H9 (cell line): Measurements from ENCODE around the gene PCGF3. TPM values are rescaled to one million over a fixed set of nuclear protein-coding genes. Genes with fewer than 3 reads are reported as not detected.

Experiments used
- DNase-seq: peaks from one replicate; pipeline ENCODE4 v3.0.0-alpha.2; 2017
- H2AFZ ChIP-seq: one replicate; pipeline ENCODE4 v1.6.1; 2013; ENCODE audit warnings: mild to moderate bottlenecking, low read length, control low read depth, moderate library complexity
- H2AK5ac ChIP-seq: 2 replicates; pipeline ENCODE4 v1.6.1; 2013; ENCODE audit warnings: low read length, control low read depth, mixed read lengths; ENCODE audit not compliant: insufficient read length
- H2BK120ac ChIP-seq: one replicate; pipeline ENCODE4 v1.6.1; 2013; ENCODE audit warnings: low read depth, mild to moderate bottlenecking, low read length, control low read depth, inconsistent platforms; ENCODE audit not compliant: poor library complexity, severe bottlenecking
- H2BK12ac ChIP-seq: 2 replicates; pipeline ENCODE4 v1.6.1; 2013; ENCODE audit warnings: low read length, control low read depth, mixed read lengths, low read depth; ENCODE audit not compliant: insufficient read length
- H2BK15ac ChIP-seq: 2 replicates; pipeline ENCODE4 v1.6.1; 2013; ENCODE audit warnings: low read depth, low read length, control low read depth
- H2BK20ac ChIP-seq: one replicate; pipeline ENCODE4 v1.6.1; 2013; ENCODE audit warnings: low read depth, mild to moderate bottlenecking, low read length, control low read depth, inconsistent platforms; ENCODE audit not compliant: poor library complexity, severe bottlenecking
- H2BK5ac ChIP-seq: 2 replicates; pipeline ENCODE4 v1.6.1; 2013; ENCODE audit warnings: low read length, control low read depth, mixed read lengths; ENCODE audit not compliant: insufficient read length
- H3K14ac ChIP-seq: 2 replicates; pipeline ENCODE4 v1.6.1; 2013; ENCODE audit warnings: low read length, control low read depth; ENCODE audit not compliant: insufficient read depth
- H3K18ac ChIP-seq: 2 replicates; pipeline ENCODE4 v1.6.1; 2013; ENCODE audit warnings: low read depth, mild to moderate bottlenecking, mixed read lengths, low read length, control low read depth; ENCODE audit not compliant: insufficient read length
- H3K23ac ChIP-seq: 2 replicates; pipeline ENCODE4 v1.6.1; 2013; ENCODE audit warnings: low read length, control low read depth, mixed read lengths, low read depth; ENCODE audit not compliant: insufficient read length
- H3K23me2 ChIP-seq: 2 replicates; pipeline ENCODE4 v1.6.1; 2013; ENCODE audit warnings: low read depth, mild to moderate bottlenecking, mixed read lengths, low read length, control low read depth; ENCODE audit not compliant: insufficient read length, poor library complexity, severe bottlenecking
- H3K27ac ChIP-seq: 2 replicates; pipeline ENCODE4 v1.5.1; 2013; ENCODE audit warnings: low read length, control low read depth, mixed read lengths, low read depth; ENCODE audit not compliant: insufficient read length
- H3K27me3 ChIP-seq: 2 replicates; pipeline ENCODE4 v1.6.1; 2013; ENCODE audit warnings: low read length, control low read depth, inconsistent platforms; ENCODE audit not compliant: insufficient read depth
- H3K4ac ChIP-seq: 2 replicates; pipeline ENCODE4 v1.6.1; 2013; ENCODE audit warnings: low read depth, mild to moderate bottlenecking, control low read depth, inconsistent platforms, low read length, moderate library complexity
- H3K4me1 ChIP-seq: 2 replicates; pipeline ENCODE4 v1.6.1; 2013; ENCODE audit warnings: low read length, control low read depth, inconsistent platforms; ENCODE audit not compliant: insufficient read depth
- H3K4me2 ChIP-seq: 2 replicates; pipeline ENCODE4 v1.6.1; 2013; ENCODE audit warnings: low read length, control low read depth, mixed read lengths; ENCODE audit not compliant: insufficient read length, insufficient read depth
- H3K56ac ChIP-seq: 2 replicates; pipeline ENCODE4 v1.6.1; 2013; ENCODE audit warnings: low read depth, mild to moderate bottlenecking, mixed read lengths, low read length, control low read depth; ENCODE audit not compliant: insufficient read length
- H3K79me1 ChIP-seq: 2 replicates; pipeline ENCODE4 v1.6.1; 2013; ENCODE audit warnings: low read depth, mild to moderate bottlenecking, moderate library complexity, low read length, control low read depth, inconsistent platforms; ENCODE audit not compliant: insufficient read depth, poor library complexity, severe bottlenecking
- H3K79me2 ChIP-seq: 2 replicates; pipeline ENCODE4 v1.6.1; 2013; ENCODE audit warnings: low read length, control low read depth, inconsistent platforms; ENCODE audit not compliant: insufficient read depth
- H3K9ac ChIP-seq: 2 replicates; pipeline ENCODE4 v1.6.1; 2013; ENCODE audit warnings: low read length, control low read depth, mixed read lengths; ENCODE audit not compliant: insufficient read length; ENCODE audit errors: extremely low read depth
- H3K9me3 ChIP-seq: one replicate; pipeline ENCODE4 v1.6.1; 2013; ENCODE audit warnings: low read depth, low read length, inconsistent platforms; ENCODE audit not compliant: control insufficient read depth
- H3T11ph ChIP-seq: one replicate; pipeline ENCODE4 v1.6.1; 2013; ENCODE audit warnings: mild to moderate bottlenecking, low read length, control low read depth, inconsistent platforms
- H4K20me1 ChIP-seq: one replicate; pipeline ENCODE4 v1.6.1; 2013; ENCODE audit not compliant: control insufficient read depth, insufficient read length, insufficient read depth
- H4K5ac ChIP-seq: 2 replicates; pipeline ENCODE4 v1.6.1; 2013; ENCODE audit warnings: low read depth, mild to moderate bottlenecking, mixed read lengths, low read length, control low read depth; ENCODE audit not compliant: insufficient read length
- H4K8ac ChIP-seq: replicated peaks from 2 replicates; pipeline ENCODE4 v1.6.1; 2013; ENCODE audit warnings: low read length, control low read depth, mixed read lengths, low read depth; ENCODE audit not compliant: insufficient read length
- H4K91ac ChIP-seq: 2 replicates; pipeline ENCODE4 v1.6.1; 2013; ENCODE audit warnings: low read depth, mild to moderate bottlenecking, moderate library complexity, mixed read lengths, low read length, control low read depth; ENCODE audit not compliant: insufficient read length
- H3K27ac Mint-ChIP-seq, 3 experiments: 2 replicates in 2 of 3; 3 replicates in 1 of 3; pipeline ENCODE4 v1.8.0; 2020 to 2021; ENCODE audit warnings: mixed read lengths in 3 of 3, mild to moderate bottlenecking in 1 of 3, moderate library complexity in 1 of 3
- H3K27me3 Mint-ChIP-seq: 2 replicates; pipeline ENCODE4 v1.8.0; 2021; ENCODE audit warnings: low read depth, mild to moderate bottlenecking, moderate library complexity, mixed read lengths
- H3K36me3 Mint-ChIP-seq, 3 experiments: 2 replicates in 2 of 3; 3 replicates in 1 of 3; pipeline ENCODE4 v1.8.0; 2020 to 2021; ENCODE audit warnings: low read depth in 3 of 3, mixed read lengths in 3 of 3; ENCODE audit not compliant: insufficient read depth in 1 of 3
- H3K4me1 Mint-ChIP-seq, 2 experiments: 2 replicates each; pipeline ENCODE4 v1.8.0; 2020; ENCODE audit warnings: mixed read lengths in 2 of 2
- H3K4me3 Mint-ChIP-seq, 2 experiments: 2 replicates in 1 of 2; 3 replicates in 1 of 2; pipeline ENCODE4 v1.8.0; 2020 to 2021; ENCODE audit warnings: mild to moderate bottlenecking in 2 of 2, mixed read lengths in 2 of 2, moderate library complexity in 1 of 2
- H3K9me3 Mint-ChIP-seq, 2 experiments: 2 replicates in 1 of 2; 3 replicates in 1 of 2; pipeline ENCODE4 v1.8.0; 2020; ENCODE audit warnings: mild to moderate bottlenecking in 2 of 2, mixed read lengths in 2 of 2, moderate library complexity in 1 of 2
- CTCF ChIP-seq: fragments of 200-600 bp; sonication (generic); conservative IDR thresholded peaks from 3 replicates; pipeline ENCODE4 v1.8.0; 2021; ENCODE audit warnings: antibody characterized with exemption, mild to moderate bottlenecking
- WGBS: extraction: QIAGEN DNeasy Blood & Tissue Kit; methylation state at CpG from one replicate; pipeline ENCODE4 v1.1.7; 2013; ENCODE audit warnings: missing lambda C conversion rate, low lambda C conversion rate, mixed read lengths; ENCODE audit not compliant: insufficient read length; ENCODE audit errors: extremely low coverage; 5-methylcytosine and 5-hydroxymethylcytosine counted together
- total RNA-seq: library from RNA; stranded (reverse); gene quantifications from 2 replicates; pipeline ENCODE4 v1.2.1, GENCODE V29; 2021

PCGF3 gene
- total RNA-seq, 1 experiment from 2014 or later = 43.1 TPM

- Histone ChIP-seq H2BK5ac (no peak overlapping the region), H3K9ac (no peak overlapping the region), H4K20me1 (peaks cover 4% of the 10 kb centered on the region), H3K79me1 (peaks cover 22% of the 10 kb centered on the region), H3T11ph (no peak overlapping the region), H3K4me2 (no peak overlapping the region), H3K23ac (no peak overlapping the region), H2BK12ac (no peak overlapping the region), H3K9me3 (no peaks in the 10 kb centered on the region), H4K91ac (no peak overlapping the region), H3K14ac (no peak overlapping the region), H3K23me2 (no peaks in the 10 kb centered on the region), H2AK5ac (no peak overlapping the region), H3K18ac (no peak overlapping the region), H2AFZ (no peak overlapping the region), H3K56ac (no peak overlapping the region), H3K27ac (no peak overlapping the region), H2BK15ac (no peak overlapping the region), H2BK120ac (no peak overlapping the region), H2BK20ac (no peak overlapping the region), H4K8ac (no peak overlapping the region), H4K5ac (no peak overlapping the region), H3K4me1 (no peaks in the 10 kb centered on the region), H3K27me3 (no peaks in the 10 kb centered on the region), H3K79me2 (peaks cover 48% of the 10 kb centered on the region; the same call in 1 of the 2 replicates), H3K4ac (no peak overlapping the region)
- H3K4me1 Mint-ChIP-seq = peaks cover 3 to 5% of the 10 kb centered on the region in 2 experiments; a peak in 3 of 4 replicates
- no peaks in the 10 kb centered on the region for H3K27me3 Mint-ChIP-seq
- no peak for DNase-seq
- peaks cover 0 to 4% of the 10 kb centered on the region in 2 experiments; a peak in 2 of 5 replicates for H3K9me3 Mint-ChIP-seq
- no CpG with 5 or more reads among the region's 13 CpGs for WGBS
- peak overlapping the region in 1 of 3 experiments; percentile 17; a peak in 2 of 7 replicates for H3K27ac Mint-ChIP-seq
- H3K4me3 Mint-ChIP-seq = no peak overlapping the region
- no peak for TF ChIP-seq CTCF
- peaks cover 28 to 33% (median 28%) of the 10 kb centered on the region in 3 experiments for H3K36me3 Mint-ChIP-seq
Measured at GRCh38 chr4:710916-711315, 5.3 kb downstream of the PCGF3 start.
